HG03064 (cell line): ENCODE results near the gene GPR25.

Experiments
- ATAC-seq: cut with Tn5 transposase; IDR thresholded peaks from one replicate; pipeline ENCODE4 v1.9.1; 2021; ENCODE audit warnings: low read depth; ENCODE audit not compliant: unreplicated experiment

GPR25 gene

DNA sequence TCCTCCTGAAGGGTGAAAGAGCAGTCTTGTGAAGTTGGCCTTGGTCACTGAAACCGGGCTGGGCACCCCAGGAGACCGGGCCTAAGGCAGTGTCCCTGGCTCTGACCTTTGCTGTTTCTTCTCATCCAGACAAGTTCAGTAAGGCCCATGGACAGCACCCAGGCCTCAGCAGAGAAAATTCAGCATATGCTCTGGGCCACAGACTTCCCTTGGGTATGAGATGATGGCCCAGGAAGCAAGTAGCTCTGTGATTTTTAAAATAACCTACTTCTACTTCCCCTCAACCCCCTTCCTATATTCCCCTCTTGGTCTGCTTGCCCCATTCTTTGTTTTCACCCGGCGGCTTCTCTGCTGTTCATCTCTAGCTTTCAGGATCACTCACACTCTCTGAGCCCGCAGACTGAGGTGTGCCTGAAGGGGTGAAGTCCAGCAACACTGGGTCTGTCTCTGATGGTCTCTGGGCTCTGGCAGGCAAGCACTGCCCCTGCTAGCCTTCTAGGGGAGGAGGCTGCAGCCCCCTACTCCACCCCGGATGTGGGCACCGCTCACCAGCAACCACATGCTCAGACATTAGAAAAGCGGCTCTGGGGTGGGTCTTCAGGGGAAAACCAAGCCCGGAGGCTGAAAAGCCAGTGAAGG lies 2.9 kb upstream of the GPR25 start:
- peak; percentile 46 for ATAC-seq

DNA sequence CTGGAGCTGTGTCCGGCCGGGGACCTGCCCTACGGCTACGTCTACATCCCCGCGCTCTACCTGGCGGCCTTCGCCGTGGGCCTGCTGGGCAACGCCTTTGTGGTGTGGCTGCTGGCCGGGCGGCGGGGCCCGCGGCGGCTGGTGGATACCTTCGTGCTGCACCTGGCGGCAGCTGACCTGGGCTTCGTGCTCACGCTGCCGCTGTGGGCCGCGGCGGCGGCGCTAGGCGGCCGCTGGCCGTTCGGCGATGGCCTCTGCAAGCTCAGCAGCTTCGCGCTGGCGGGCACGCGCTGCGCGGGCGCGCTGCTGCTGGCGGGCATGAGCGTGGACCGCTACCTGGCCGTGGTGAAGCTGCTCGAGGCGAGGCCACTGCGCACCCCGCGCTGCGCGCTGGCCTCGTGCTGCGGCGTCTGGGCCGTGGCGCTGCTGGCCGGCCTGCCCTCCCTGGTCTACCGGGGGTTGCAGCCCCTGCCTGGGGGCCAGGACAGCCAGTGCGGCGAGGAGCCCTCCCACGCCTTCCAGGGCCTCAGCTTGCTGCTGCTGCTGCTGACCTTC lies 412 bp downstream of the GPR25 start:
- no peak for ATAC-seq

DNA sequence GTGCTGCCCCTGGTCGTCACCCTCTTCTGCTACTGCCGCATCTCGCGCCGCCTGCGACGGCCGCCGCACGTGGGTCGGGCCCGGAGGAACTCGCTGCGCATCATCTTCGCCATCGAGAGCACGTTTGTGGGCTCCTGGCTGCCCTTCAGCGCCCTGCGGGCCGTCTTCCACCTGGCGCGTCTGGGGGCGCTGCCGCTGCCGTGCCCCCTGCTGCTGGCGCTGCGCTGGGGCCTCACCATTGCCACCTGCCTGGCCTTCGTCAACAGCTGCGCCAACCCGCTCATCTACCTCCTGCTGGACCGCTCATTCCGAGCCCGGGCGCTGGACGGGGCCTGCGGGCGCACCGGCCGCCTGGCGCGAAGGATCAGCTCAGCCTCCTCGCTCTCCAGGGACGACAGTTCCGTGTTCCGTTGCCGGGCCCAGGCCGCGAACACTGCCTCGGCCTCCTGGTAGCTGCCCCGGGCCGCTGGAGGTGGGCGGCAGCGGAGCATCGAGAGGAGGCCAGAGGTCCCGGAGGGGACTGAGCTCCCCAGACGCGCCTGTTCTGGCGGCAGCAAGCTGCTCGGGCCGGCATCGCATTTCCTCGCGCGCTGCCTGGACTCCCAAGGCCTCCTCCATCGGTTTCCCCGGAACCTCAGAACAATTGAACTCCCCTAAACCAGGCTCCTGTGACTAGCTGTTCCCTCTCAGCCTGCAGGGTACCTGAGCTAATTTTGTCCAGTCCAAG lies 1.1 kb downstream of the GPR25 start:
- no peak for ATAC-seq

DNA sequence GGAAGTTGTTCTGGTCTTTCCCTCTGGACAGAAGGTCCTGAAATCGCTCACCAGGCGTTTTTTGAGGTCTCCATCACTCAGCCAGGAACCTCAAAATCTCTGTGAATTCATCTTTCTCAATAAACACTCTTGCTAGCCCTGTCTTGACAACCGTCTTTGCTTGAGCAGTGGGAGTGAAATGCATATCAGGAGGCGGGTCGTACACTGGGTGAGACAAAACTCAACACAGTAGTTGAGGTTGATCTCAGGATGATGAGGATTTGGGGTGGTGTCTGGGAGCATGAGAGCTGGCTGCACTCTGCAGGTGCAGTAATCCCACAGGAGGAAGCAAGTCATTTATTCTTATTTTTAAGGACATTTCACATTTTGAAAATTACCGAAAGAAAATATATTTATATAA lies 1.9 kb downstream of the GPR25 start:
- ATAC-seq = no peak

DNA sequence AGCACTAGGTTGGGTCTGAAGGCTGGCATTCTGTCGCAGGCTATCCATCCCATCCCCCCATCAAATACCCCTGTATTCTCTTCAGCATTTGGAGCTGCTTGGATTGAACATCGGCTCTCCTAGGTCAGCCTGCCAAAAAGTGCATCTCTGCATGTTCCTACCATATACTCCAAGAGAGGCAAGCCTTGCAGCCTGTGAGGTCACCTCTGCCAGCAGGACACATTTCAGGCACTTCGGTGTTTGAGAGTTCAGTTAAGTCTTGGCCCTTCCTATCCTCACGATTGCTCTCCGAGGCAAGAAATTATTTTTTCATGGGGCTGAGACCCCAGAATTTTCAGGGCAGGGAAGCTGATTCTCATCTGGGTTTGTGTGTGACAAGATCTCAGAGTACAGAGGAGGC lies 2.6 kb downstream of the GPR25 start:
- no peak for ATAC-seq

DNA sequence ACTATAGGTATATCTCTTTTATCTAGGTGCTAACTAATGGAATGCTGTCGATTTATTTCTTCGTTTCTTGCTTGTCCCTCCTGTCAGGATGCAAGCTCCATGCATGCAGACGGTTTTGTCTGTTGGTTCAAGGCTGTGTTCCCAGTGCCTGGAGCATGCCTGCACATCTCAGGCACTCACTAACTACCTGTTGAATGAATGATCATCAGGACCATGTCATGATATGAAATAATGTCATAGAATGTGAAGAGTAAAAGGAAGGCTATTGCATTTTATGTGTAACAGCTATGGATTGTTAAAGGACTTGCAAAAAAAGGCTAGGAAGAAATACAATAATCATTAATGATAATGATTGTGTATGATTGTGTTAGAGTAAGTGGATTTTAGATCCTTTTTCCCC lies 4.2 kb downstream of the GPR25 start:
- no peak for ATAC-seq

DNA sequence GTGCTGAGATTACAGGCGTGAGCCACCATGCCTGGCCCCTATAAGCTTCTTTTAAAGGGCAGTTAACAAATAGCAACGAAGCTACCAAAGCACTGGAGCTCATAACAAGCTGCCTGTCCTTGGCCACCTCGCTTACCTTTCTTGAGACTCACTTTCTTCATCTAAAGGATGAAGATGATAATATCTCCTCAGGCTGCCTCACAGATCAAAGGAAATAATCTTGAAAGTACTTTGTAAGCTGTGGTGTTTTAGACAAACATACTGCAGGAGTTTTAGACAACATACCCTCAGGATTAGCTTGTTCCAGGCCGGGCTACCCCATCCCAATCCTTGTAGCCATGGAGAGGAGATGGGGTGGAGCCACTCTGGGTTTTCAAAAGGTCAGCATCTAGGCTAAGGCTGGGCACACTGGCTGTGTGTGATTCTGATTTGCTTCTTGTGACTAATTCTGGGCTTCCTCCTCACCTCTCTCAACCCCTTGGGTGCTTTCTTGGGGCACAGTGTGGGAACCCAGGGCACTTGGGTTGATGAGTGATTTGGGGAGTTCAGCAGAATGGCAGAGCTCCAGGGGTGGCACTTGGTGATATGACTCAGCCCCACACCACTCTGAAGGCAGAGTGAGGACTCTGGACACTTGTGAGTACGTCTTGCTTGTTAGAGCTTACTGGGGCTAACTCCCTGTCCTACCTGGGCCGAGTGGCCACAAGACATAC lies 5.2 kb downstream of the GPR25 start:
- peak; percentile 75 for ATAC-seq

DNA sequence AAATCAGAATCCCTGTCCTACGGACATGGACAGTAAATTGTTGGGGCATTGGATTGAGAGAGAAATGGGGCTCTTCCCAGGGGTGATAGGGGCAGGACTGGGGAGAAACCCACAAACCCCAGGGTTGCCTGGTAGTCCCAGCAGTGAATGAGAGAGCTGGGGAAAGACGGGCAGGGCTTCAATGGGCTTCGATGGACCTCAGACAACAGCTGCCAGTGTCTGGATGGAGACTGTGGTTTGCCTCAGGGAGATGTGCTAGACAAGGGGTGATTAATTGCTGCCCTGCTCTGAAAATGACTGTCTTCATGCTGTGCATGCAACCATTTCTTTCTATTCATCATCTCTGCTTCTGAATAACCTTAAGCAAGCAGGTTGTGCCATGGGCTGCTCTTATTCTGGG lies 7.4 kb downstream of the GPR25 start:
- peak; percentile 52 for ATAC-seq

DNA sequence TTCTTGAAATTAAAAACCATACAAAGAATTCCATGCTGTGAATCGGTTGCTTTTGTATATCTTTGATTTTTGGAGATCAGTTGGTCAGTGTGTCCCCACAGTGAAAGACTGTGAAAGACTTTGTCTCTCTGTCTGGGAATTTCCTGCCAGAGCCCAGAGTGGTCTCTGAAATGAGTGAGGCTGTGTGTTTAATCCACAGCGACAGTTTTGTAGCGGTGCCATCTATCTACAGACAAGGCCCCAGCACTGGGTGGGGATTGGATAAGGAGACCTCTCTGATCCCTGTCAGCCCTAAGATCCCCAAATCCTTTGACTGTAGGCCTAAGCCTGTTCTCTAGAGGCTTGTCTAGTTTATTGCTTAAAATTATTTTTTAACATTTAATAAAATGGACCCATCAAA lies 10.3 kb downstream of the GPR25 start:
- no peak for ATAC-seq

DNA sequence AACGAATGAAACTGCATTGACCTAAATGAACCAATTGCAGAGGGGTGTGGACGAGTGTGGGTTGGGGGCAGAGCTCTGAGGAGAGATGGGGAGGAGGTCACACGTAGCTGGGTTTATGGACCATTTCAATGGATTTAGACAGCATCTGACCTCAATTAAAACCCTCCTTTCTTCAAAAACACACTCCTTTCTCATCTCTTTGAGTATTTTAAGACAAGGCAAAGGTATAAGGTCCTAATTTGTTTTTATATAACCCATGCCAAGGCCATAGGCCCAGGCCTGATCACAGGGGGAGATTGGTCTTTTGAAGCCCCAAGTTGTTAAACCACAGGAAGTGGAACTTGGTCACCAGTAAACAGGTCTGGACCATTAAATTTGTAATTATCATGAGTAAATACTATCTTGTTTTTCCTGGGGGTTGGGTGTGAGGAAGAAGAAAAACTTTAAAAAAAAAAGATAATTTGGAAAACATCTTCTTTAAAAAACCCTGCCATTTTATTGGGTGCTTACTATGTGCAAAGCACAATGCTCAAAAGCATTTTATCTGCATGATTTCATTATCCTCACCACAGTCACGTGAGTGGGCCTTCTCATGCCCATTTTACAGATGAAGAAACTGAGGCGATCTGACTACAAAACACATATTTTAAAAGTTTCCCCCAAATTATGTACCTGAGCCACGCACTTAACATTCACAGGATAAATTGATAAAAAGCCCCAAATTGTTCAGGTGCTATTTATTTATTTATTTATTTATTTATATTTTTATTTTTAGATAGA lies 13.0 kb downstream of the GPR25 start:
- no peak for ATAC-seq

DNA sequence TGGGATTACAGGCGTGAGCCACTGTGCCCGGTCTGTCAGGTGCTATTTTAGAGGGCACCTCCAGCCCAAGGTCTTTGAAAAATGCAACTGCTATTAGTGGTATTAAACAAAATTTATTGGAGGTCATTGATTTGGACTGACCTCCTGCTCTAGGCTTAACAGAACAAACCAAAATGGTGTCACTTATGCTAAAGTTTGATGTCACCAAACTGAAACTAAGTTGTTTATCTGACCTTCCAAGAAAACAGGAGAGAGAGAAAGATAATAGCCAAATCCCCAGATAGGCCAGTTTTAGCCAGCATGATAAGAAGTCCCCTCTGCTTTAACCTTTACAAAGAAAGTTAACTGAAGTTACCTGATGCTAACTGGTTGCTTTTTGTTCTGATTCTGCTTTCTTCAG lies 13.8 kb downstream of the GPR25 start:
- no peak for ATAC-seq

DNA sequence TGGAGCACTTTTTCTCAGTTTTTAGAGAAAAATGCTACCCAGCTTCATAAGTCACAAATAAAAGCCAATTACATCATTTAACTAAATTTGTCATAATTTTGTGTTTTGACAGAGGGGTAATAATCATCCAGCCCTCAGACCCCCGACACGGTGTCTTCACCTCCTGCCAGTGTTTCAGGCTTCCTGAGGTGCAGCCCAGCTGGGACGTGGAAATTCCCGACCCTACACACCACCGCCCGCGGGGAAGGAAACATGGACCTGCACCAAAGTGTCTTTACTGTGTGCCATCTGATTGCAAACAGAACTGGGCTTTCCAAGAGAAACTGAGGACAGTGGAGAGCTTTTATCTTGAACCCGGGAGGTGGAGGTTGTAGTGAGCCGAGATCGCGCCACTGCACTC lies 14.3 kb downstream of the GPR25 start:
- ATAC-seq = no peak

DNA sequence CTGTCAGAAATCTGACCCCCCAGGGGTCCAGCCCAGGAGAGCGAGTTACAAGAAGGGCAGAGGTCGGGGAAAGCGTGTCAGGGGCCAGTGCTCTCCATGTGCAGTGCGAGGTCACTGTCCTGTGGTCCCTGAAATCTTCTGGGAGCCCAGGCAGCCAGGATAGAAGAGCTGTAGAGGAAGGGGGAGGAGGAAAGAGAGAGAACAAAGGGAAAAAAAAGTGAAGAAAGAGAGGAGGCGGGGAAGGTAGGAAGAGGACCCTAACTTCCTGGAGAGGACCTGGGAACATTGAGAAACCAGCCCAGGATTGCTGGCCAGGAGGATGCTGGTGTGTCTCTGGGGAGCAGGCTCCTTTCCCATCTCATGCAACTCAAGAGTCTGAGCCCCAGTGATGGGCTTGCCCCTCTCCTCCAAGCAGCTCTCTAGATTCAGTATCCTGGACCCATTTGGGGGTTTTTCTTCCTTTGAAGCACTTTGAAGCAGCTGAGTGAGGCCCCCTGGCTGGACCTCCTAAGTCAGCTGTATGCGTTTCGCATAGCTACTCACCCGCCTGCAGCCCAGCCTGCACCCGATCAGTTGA lies 15.1 kb downstream of the GPR25 start:
- ATAC-seq = no peak

DNA sequence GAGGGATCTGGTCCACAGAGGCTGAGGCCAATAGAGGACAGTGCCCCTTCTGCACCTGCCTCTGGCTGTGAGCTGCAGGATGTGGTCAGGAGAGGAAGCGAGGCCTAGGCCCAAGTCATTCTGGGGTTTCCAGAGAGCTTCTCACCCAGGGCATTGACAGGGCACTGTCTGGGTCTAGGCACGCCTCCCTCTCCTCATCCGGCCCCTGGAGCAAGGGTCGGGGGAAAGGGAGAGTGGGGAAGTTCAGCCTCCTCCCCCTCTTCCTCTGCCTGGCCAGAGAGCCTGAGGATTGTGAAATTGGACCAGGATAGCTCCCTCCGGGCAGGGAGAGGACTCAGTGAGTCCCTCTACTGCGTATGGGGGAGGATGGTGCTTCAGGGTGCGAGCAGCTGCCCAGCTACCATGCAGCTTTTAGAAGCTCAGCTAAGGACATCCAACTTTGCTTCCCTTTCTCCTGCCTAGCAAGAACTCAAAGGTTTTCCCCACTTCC lies 15.6 kb downstream of the GPR25 start:
- ATAC-seq = peak; percentile 86

DNA sequence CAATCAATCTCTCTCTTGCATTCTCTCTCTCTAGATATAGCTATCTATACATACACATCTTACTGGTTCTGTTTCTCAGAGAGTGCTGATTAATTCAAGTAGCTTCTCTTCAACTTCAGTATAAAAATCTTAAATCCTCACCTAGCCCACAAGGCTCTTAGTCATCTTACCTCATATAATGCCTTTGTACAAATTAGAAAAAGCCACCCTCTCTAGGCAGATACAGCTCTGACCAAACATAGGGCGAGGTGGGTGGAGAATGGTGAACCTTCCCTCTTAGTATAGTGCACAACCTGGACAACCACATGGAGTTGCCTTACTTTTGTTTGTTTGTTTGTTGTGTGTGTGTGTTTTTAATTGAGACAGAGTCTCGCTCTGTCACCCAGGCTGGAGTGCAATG lies 16.8 kb downstream of the GPR25 start:
- no peak for ATAC-seq

DNA sequence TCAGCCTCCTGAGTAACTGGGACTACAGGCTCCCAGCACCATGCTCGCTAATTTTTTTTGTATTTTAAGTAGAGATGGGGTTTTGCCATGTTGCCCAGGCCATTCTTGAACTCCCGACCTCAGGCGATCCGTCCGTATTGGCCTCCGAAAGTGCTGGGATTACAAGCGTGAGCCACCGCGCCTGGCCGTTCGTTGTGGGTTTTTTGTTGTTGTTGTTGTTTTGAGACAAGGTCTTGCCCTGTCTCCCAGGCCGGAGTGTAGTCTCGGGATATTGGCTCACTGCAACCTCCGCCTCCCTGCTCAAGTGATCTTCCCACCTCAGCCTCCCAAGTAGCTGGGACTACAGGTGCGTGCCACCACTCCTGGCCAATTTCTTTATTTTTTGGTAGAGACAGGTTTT lies 17.2 kb downstream of the GPR25 start:
- no peak for ATAC-seq

DNA sequence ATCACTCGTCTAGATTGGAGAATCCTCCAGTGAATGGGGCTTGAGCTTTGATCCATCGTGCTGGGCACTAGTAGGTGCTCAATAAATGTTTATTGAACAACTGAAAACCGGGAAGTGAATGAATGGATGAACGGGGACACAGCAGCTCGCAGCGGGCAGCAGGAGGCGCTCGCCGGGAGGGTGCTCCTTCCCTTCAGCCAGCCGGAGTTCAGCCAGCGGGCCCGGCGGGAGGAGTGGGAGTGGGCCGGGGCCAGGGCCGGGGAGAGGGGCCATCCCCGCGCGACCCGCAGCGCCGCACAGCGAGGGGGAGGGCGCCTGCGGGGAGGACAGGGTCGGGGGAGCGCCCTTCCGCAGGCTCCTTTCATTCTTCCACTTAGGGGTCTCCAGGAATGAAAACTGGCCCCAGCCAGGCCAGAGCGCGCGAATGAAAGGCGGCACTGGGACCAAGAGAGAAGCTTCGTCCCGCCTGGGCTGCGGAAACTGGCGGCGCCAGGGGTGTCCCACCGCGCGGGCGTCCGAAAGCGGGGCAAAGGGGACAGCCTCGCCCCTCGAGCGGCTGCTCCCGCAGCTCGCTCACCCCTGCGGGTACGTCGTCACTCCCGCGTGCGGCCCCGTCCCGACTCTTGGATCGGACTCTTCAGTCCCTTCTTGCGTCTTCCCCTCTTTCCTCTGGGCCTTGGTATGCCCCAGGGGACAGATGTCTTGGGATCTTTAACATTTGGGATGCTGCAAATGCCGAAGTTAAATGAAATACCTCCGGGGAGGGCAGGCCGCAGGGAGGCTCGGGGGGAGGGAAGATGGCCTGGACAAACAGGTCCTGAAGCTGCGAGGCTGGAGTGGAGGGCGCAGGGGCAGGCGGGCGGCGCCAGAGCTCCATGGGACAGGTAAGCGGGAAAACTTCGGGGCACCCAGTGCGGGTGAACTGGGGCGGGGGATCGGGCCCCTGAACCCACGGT lies 18.3 kb downstream of the GPR25 start:
- no peak for ATAC-seq

DNA sequence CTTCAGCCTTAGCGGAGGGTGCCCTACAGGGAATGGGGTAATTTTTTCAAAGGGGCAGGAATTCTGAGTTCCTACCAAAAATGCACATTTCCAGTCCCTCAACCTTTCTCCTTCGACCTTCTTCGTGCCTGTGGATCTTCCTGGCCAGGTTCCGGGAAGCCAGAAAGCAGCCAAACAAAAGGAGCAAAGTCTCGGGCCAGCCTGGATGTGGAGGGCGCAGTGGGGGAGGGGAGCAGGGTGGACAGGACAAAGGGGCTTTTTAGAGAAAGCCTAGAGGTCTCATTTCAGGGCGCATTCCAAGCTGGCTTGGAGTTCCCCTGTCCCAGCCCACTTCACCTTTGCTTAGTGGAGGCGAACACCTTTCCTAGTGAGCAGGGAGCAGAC lies 19.0 kb downstream of the GPR25 start:
- no peak for ATAC-seq

DNA sequence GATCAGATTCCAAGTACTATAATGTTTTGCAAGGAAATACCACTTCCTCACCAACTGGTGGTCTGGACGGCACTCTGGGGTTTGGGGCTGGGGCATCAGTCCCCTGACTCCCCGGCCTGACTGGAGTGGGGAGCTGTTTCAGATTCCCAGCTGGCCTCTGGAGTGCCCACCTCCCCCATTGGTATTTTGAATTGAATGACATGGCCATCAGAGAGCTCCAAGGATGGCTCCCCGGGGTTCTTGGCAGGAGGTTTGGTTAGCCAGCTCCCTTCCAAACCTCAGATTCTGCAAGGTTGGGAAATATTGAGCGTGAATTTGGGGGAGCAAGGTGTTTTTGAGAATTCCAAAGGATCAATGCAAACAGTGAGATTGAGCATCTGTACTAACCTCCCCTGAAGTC lies 19.8 kb downstream of the GPR25 start:
- no peak for ATAC-seq
